Ramos (cell line): ENCODE results near the gene OCEL1.
"Not testable (repeated sequence)": the region's sequence is repeated elsewhere in the genome, so short reads cannot be mapped to it uniquely, and the experiment has no call there.

ENCODE experiments used
- in situ Hi-C: fragments of 300-500 bp; cut with MboI; formaldehyde crosslinking; loops from one replicate; pipeline ENCODE4 v1.14.3; 2022; ENCODE audit warnings: low sequenced_read_pairs; ENCODE audit not compliant: unreplicated experiment

The OCEL1 gene

DNA sequence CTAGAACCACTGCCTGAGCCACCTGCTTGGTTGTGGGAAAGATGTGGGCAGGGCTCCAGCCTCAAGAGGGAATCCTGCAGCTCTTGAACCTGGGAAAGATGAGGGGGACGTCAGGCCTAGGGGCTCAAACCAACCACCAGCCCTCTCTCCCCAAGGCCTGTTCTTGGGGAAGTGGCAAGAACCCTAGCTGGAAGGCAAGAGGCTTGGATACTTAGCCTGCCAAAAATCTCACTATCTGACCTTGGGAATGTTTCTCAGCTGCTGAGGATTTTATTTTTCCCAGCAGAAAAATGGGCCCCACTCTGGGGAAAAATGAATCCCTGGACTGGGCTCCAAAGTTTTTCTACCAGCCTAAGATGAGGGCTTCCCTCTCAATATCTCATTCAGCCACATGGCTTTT, 33.9 kb downstream of the OCEL1 start:
- in situ Hi-C loops = no loop called here

DNA sequence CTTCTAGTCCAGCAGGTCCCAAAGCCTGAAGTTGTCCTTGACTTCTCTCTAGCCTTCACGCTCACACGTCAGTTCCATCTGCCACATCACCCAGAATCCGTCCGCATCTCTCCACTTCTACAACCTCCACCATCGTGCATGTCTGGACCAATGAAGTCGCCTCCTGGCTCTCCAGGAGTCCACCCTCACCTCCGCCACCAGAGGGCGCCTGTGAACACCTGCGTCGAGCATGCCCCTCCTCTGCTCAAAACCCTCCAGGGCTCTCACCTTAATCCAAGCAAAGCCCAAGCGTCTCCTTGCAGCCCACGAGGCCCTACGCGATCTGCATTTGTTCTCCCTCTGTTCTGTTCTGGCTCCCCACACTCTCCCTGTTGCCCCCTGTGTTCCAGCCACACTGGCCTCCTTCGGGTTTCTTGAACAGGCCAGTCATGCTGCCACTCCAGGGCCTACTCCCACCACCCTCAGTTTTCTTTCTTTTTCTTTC, 34.9 kb downstream of the OCEL1 start:
- in situ Hi-C loops = no loop called here

DNA sequence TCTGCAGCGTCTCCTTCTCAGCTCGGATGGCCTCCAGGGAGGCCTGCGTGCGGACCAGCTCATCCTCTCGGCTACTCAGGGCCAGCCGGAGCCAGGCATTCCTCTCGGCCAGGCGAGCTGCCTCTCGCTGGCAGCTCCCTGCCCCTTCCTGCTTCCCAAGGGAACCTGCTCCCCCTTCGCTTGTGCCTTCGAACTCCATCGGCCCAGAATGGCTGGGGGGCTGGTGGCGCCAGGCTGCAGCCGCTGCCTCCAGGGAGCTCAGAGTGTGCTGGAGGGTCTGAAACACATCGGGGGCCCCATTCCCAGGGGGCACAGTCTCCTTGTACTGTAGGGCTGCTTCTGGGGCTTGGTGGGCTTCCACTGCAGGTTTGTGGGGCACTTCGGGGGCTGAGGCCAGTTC, 36.5 kb downstream of the OCEL1 start:
- in situ Hi-C loops = no loop called here

DNA sequence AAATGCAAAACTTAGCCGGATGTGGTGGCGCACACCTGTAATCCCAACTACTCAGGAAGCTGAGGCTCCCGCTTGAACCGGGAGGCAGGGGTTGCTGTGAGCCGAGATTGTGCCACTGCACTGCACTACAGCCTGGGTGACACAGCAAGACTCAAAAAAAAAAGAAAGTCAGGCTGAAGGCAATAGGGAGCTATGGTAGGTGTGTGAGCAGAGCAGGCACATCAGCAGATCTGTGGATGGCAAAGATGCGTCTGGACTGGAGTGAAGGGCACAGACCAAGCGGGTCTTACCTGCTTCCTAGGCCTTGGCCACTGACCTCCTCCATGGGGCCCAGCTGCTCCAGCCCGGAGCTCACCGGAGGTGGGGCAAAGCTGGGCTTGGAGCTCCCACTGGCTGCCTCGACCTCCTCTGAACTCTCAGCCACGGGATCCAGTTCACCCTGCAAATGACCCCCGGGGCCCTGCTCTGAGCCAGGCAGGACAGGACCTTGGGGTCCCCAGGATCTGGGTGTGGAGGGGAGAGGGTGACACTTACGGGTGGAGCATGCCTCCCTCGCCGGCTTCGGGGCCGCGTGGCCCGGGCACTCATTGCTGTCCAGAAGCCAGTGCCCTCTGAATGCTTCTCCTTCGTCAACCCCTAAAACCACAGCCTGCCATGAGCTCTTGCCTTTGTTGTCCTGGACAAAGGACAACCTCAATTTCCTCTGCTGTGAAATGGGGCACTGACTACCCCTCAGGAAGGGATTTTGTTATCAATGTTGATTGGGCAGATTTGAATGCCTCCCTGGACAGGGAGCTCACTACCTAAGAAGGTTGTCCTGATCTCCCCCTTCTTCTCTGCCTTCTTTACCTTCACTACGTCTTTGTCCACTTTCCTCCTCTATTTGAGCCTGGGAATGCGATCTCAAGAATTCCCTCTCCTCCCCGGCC, 38.0 kb downstream of the OCEL1 start:
- in situ Hi-C loops = no loop called here

DNA sequence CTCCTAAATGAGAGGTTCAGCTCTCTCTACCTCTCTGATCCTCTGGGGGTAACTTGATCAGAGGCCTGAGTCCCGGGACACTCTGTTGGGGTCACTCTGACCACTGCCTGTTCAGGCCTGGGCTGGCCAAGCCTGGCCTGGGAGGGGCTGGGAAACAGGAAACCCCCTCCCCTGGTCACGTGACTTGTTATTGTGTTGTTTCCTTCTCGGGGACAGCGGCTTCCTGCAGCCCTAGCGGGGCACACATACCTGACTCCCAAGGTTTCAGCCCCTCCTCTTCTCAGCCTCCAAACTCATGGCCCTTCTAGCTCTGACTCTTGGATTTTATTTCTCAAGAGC, 38.6 kb downstream of the OCEL1 start, which contains the start of gene USHBP1:
USHBP1 (minus strand) TSS at position 105 of the 339 bp plus-strand sequence. CDS start 446 bp downstream, outside the sequence.
- in situ Hi-C loops = no loop called here

DNA sequence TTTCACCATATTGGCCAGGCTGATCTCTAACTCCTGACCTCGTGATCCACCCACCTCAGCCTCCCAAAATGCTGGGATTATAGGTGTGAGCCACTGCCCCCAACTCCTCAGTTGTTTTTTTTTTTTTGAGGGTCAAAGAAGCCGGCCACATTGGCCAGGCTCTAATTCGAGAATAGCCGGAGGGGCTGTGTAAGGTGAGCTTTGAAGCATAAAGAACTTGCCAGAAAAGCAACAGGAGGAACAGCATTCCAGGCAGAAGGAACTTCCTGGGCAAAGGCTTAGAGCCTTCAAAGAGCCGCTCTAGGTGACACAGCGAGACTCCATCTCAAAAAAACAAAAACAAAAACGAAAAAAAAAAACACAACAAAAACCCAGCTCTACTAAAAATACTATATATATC, 40.0 kb downstream of the OCEL1 start:
- in situ Hi-C loops = no loop called here

DNA sequence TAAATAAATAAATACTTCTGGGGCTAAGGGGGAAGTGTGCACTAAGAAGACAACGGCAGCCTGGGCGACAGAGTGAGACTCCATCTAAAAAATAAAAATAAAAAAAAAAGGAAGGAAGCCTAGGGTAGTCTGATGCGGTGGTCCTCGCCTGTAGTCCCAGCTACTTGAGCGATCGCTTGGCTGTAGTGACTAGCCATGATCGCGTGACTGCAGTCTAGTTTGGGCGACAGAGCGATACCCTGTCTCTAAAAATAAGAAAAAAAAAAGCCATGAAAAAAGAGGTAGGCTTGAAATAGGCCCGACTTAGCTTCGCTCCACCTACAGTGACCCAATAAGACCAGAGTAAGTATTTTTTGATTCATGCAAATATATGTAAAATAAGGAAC, 40.6 kb downstream of the OCEL1 start:
- in situ Hi-C loops = no loop called here

DNA sequence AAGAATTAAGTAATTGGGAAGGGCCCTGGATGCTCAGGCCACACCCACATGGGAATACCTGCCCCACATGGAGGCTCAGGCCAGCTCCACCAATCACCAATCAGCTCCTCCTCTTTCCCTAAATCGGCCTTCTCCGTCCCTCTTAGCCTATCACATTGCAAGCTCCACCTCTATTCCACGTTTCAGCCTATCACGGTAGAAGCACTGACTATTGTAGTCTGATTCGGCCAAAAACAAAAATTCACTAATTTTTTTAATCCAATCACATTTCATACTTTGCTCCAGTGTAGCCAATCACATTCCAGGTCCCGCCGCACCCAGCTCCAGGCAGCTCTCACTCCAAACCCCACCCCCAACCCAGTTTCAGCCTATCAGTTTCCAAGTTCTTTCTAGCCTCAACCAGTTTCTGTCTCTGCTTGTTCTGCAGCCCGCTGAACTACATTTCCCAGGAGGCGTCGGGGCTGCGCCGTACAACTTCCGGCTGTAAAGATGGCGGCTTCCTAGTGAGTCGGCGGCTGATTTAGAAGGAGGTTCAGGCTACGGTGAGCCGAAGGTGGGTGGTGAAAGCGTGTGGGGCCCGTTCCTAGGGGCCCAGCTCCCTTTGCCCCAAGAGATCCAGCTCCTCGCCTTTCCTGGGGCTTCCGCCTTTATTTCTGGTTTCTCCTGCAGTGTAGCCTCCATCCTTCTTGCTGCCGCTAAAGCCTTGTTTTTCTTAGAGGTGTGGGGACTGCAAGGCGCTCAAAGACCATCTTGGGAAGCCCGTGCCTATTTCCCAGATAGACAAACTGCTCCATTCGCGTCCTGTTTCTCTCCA, 41.2 kb downstream of the OCEL1 start, which contains the start of gene BABAM1:
BABAM1 (plus strand) TSS at position 469 of the 814 bp plus-strand sequence. CDS start 1,364 bp downstream, outside the sequence.
- in situ Hi-C loops = no loop called here

DNA sequence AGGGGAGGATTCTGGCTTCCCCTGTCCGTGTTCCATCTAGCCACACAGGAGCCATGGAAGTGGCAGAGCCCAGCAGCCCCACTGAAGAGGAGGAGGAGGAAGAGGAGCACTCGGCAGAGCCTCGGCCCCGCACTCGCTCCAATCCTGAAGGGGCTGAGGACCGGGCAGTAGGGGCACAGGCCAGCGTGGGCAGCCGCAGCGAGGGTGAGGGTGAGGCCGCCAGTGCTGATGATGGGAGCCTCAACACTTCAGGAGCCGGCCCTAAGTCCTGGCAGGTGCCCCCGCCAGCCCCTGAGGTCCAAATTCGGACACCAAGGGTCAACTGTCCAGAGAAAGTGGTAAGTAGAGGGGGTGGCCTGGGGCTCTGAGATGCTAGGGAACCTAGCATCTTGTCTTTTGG, 42.7 kb downstream of the OCEL1 start:
- in situ Hi-C loops = no loop called here

DNA sequence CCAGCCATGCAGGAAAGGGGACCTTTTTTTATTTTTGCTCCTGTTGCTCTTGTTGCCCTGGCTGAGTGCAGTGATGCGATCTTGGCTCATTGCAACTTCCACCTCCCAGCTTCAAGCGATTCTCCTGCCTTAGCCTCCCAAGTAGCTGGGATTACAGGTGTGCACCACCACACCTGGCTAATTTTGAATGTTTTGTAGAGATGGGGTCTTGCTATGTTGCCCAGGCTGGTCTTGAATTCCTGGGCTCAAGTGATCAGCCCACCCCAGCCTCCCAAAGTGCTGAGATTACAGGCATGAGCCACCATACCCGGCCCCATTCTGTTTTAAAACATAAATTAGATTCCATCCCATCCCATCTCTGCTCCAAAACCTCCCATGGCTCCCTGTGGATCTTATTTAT, 48.9 kb downstream of the OCEL1 start:
- in situ Hi-C loops = not testable (repeated sequence)

DNA sequence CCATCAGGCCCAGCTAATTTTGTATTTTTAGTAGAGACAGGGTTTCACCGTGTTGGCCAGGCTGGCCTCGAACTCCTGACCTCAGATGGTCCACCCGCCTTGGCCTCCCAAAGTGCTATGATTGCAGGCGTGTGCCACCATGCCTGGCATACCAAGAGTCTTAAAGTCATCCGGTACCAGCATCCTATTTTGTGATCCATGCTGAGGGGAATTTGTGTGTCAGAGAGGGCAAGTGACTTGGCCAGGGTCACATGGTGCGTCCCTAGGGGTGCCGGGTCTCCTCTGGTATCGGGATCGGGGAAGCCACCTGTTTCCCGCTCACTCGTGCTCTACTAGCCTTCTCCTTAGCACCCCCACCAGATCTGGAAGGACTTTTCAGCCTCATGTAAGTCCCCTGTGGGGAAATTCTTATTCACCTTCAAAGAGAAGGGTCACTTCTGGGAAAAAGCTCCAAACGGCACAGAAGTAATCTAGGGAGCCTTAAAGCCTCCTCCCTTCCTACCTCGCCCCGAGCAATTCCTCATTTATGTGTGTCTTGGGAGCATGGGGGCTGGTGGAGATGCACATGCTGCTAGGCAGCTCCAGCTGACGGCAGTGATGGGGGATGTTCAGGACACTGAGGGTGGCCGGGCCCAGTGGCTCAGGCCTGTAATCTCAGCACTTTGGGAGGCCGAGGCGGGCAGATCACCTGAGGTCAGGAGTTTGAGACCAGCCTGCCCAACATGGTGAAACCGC, 49.6 kb downstream of the OCEL1 start:
- in situ Hi-C loops = no loop called here
